A673 (cell line): ENCODE data around the gene CCDC178. TPM values are rescaled to one million over a fixed set of nuclear protein-coding genes. Genes with fewer than 3 reads are reported as not detected.

Source experiments
- BruUV-seq: library from RNA; stranded (reverse); fragments of 400-500 nt; replicated peaks from 2 replicates; lab custom pipeline; 2021; lab: Mats Ljungman, UMichigan
- CTCF ChIA-PET: fragments of 300-600 bp; sonication (Branson Sonifier 250); formaldehyde crosslinking; loops from one replicate; lab custom pipeline; 2022; ENCODE audit warnings: antibody characterized with exemption; lab: Charles Lee
- POLR2A ChIA-PET: fragments of 300-600 bp; sonication (Branson Sonifier 250); formaldehyde crosslinking; loops from one replicate; lab custom pipeline; 2022; ENCODE audit warnings: antibody characterized with exemption; ENCODE audit not compliant: low non-redundant PET; lab: Charles Lee
- DNase-seq: peaks from one replicate; pipeline ENCODE4 v3.0.0-alpha.2; 2015; ENCODE audit warnings: low spot score
- H3K27ac ChIP-seq: fragments of 200-600 bp; sonication (generic); 2 replicates; pipeline ENCODE4 v1.5.1; 2016; ENCODE audit warnings: mixed run types, low read depth, mild to moderate bottlenecking, mixed read lengths, antibody characterized with exemption, low read length; ENCODE audit not compliant: poor library complexity, severe bottlenecking
- H3K27me3 ChIP-seq: fragments of 200-600 bp; sonication (generic); replicated peaks from 2 replicates; pipeline ENCODE4 v1.6.1; 2017; ENCODE audit warnings: mixed run types, low read depth, mild to moderate bottlenecking, mixed read lengths, antibody characterized with exemption, low read length; ENCODE audit not compliant: insufficient read depth, poor library complexity
- H3K36me3 ChIP-seq: fragments of 200-600 bp; sonication (generic); 2 replicates; pipeline ENCODE4 v1.6.1; 2016; ENCODE audit warnings: mixed run types, mild to moderate bottlenecking, mixed read lengths, antibody characterized with exemption, low read length; ENCODE audit not compliant: insufficient read depth, poor library complexity, severe bottlenecking
- H3K4me1 ChIP-seq: fragments of 200-600 bp; sonication (generic); 2 replicates; pipeline ENCODE4 v1.6.1; 2017; ENCODE audit warnings: mixed run types, mild to moderate bottlenecking, mixed read lengths, antibody characterized with exemption, low read length; ENCODE audit not compliant: insufficient read depth, poor library complexity, severe bottlenecking
- H3K4me3 ChIP-seq: fragments of 200-600 bp; sonication (generic); 2 replicates; pipeline ENCODE4 v1.5.1; 2016; ENCODE audit warnings: low read depth, mixed run types, mild to moderate bottlenecking, mixed read lengths, low read length; ENCODE audit not compliant: poor library complexity, severe bottlenecking
- H3K9me3 ChIP-seq: fragments of 200-600 bp; sonication (generic); 2 replicates; pipeline ENCODE4 v1.6.1; 2016; ENCODE audit warnings: mixed run types, low read depth, mild to moderate bottlenecking, mixed read lengths, antibody characterized with exemption, low read length; ENCODE audit not compliant: poor library complexity, severe bottlenecking
- CTCF ChIP-seq: fragments of 300-800, 200-600 bp; sonication (generic); conservative IDR thresholded peaks from 2 replicates; pipeline ENCODE4 v1.5.1; 2017; ENCODE audit warnings: low read depth, mild to moderate bottlenecking, antibody characterized with exemption, low read length, moderate library complexity, mixed read lengths
- EZH2 ChIP-seq: fragments of 200-600 bp; sonication (generic); IDR thresholded peaks from 2 replicates; pipeline ENCODE4 v1.6.1; 2017; ENCODE audit warnings: borderline replicate concordance, low read depth, mild to moderate bottlenecking, mixed read lengths, antibody characterized with exemption, low read length; ENCODE audit not compliant: poor library complexity, severe bottlenecking
- intact Hi-C: fragments of 100-400 bp; cut with micrococcal nuclease; formaldehyde crosslinking; loops from one replicate; pipeline ENCODE4 v1.10.0; 2022; ENCODE audit not compliant: unreplicated experiment
- total RNA-seq: library from RNA; stranded (reverse); gene quantifications from 2 replicates; pipeline ENCODE4 v1.2.3, GENCODE V29; 2021

The CCDC178 gene
- total RNA-seq, 1 experiment from 2014 or later: not detected

- Histone ChIP-seq H3K36me3 (no peaks in the 10 kb centered on the region), H3K27ac (no peak overlapping the region), H3K9me3 (no peaks in the 10 kb centered on the region), H3K4me1 (no peaks in the 10 kb centered on the region), H3K27me3 (no peaks in the 10 kb centered on the region), H3K4me3 (no peak overlapping the region)
- ChIA-PET POLR2A (no interaction called here), CTCF (no interaction called here)
- no TSS peak for BruUV-seq
- DNase-seq: no peak
- intact Hi-C loops: no loop called here
- TF ChIP-seq EZH2: no peak
- no peak for TF ChIP-seq CTCF
Measured at GRCh38 chr18:33275843-33276242, 164.7 kb downstream of the CCDC178 start.

- H3K4me1 ChIP-seq: no peaks in the 10 kb centered on the region
- POLR2A ChIA-PET: no interaction called here
- TF ChIP-seq CTCF: no peak
- TF ChIP-seq EZH2: no peak
- CTCF ChIA-PET: no interaction called here
- DNase-seq: no peak
- no peaks in the 10 kb centered on the region for H3K36me3 ChIP-seq
- intact Hi-C loops: no loop called here
- no peak overlapping the region for H3K27ac ChIP-seq
- H3K27me3 ChIP-seq: no peaks in the 10 kb centered on the region
- H3K9me3 ChIP-seq: no peaks in the 10 kb centered on the region
- no TSS peak for BruUV-seq
- no peak overlapping the region for H3K4me3 ChIP-seq
Measured at GRCh38 chr18:33270297-33270696, 170.2 kb downstream of the CCDC178 start.

GRCh38 chr18:33269223-33269622, 171.3 kb downstream of the CCDC178 start:
- no peaks in the 10 kb centered on the region for H3K9me3 ChIP-seq
- ChIA-PET POLR2A (no interaction called here), CTCF (no interaction called here)
- no peak overlapping the region for H3K27ac ChIP-seq
- H3K36me3 ChIP-seq: no peaks in the 10 kb centered on the region
- no peaks in the 10 kb centered on the region for H3K27me3 ChIP-seq
- DNase-seq: no peak
- H3K4me3 ChIP-seq: no peak overlapping the region
- H3K4me1 ChIP-seq: no peaks in the 10 kb centered on the region
- no peak for TF ChIP-seq EZH2
- TF ChIP-seq CTCF: no peak
- intact Hi-C loops: no loop called here
- no TSS peak for BruUV-seq
